ENCODE results near the gene KCND3. TPM values are rescaled to one million over a fixed set of nuclear protein-coding genes. Genes with fewer than 3 reads are reported as not detected.

The KCND3 gene
- total and polyA plus RNA-seq, 12 donors, result 0.39 to 6.7 (median 3.1) TPM

DNA sequence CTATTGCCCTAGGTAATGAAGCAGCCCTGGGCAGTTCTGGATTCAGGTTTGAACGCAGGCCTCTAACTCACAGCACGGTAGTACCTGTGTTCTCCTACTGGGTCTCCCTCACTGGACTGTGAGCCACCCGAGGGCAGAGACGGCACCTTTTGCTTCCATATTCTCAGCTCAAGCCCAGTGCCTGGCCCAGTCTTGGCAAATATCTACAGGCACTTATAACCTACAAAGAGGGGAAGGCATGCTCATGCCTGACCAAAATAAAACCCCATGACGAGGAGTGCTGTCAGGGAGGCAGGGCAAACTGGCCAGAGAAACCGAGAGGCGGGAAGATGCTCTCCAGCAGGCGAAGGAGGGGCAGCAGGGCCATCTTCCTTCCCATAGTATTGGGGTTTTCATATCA, 142.6 kb downstream of the KCND3 start:
- Histone ChIP-seq H3K9me3 (replicated peaks in 1 of 3) (no peaks in the 10 kb centered on the region), H3K4me1 (replicated peaks in 1 of 2) (no peaks in the 10 kb centered on the region), H3K27ac (no peak overlapping the region), H3K27me3 (no peaks in the 10 kb centered on the region), H3K36me3 (replicated peaks in 1 of 2) (no peaks in the 10 kb centered on the region), H3K4me3 (no peak overlapping the region)
- intact Hi-C loops (cut with DNase I), result no loop called here
- DNase-seq, result no peak
- 80 to 89% (median 85%) methylated on average over 8 of the region's 8 CpGs for WGBS, 4 donors
- TF ChIP-seq CTCF (IDR thresholded peaks at IDR 0.05), result no peak
- no peak for TF ChIP-seq POLR2A (IDR thresholded peaks at IDR 0.05)

GRCh38 chr1:111843177-111843576, 146.3 kb downstream of the KCND3 start:
- no peaks in the 10 kb centered on the region for H3K4me1 ChIP-seq (replicated peaks in 1 of 2)
- 55 to 80% (median 62%) methylated on average over 2 of the region's 2 CpGs for WGBS, 4 donors
- H3K27me3 ChIP-seq, result no peaks in the 10 kb centered on the region
- TF ChIP-seq POLR2A (IDR thresholded peaks at IDR 0.05) (no peak), CTCF (IDR thresholded peaks at IDR 0.05) (no peak)
- H3K4me3 ChIP-seq, result no peak overlapping the region
- H3K36me3 ChIP-seq (replicated peaks in 1 of 2), result no peaks in the 10 kb centered on the region
- intact Hi-C loops (cut with DNase I), result no loop called here
- DNase-seq, result no peak
- H3K27ac ChIP-seq, result no peak overlapping the region
- H3K9me3 ChIP-seq (replicated peaks in 1 of 3), result no peaks in the 10 kb centered on the region

GRCh38 chr1:111842411-111842810, 147.1 kb downstream of the KCND3 start:
- Histone ChIP-seq H3K36me3 (replicated peaks in 1 of 2) (no peaks in the 10 kb centered on the region), H3K27ac (no peak overlapping the region), H3K4me3 (no peak overlapping the region), H3K4me1 (replicated peaks in 1 of 2) (no peaks in the 10 kb centered on the region), H3K9me3 (replicated peaks in 1 of 3) (no peaks in the 10 kb centered on the region), H3K27me3 (no peaks in the 10 kb centered on the region)
- TF ChIP-seq CTCF (IDR thresholded peaks at IDR 0.05), result no peak
- TF ChIP-seq POLR2A (IDR thresholded peaks at IDR 0.05), result no peak
- no peak for DNase-seq
- intact Hi-C loops (cut with DNase I), result no loop called here
- WGBS, 4 donors, result 50 to 87% (median 83%) methylated on average over 3 of the region's 3 CpGs

DNA sequence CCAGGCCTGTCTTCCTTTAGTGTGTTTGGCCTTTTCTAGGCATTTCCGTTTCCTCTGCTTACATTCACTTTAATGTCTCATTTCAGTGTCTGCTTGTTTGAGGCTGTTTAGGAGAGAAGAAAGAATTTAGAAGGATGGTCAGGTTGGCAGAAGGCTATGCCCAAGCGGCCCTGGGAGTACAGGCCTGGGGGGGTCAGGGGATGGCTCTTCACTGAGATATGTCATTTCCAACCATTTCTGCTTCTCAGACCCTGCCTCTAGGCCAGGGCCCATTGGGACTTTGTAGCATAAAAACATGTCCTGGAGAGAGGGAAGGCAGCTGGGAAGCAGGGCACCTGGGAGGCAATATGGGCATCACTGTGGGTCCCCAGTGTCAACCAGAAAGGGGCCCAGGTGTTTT, 147.7 kb downstream of the KCND3 start:
- WGBS, 4 donors, result 82 to 100% (median 94%) methylated on average over 2 of the region's 2 CpGs
- Histone ChIP-seq H3K9me3 (replicated peaks in 1 of 3) (no peaks in the 10 kb centered on the region), H3K4me3 (no peak overlapping the region), H3K27me3 (no peaks in the 10 kb centered on the region), H3K4me1 (replicated peaks in 1 of 2) (no peaks in the 10 kb centered on the region), H3K27ac (no peak overlapping the region), H3K36me3 (replicated peaks in 1 of 2) (no peaks in the 10 kb centered on the region)
- TF ChIP-seq CTCF (IDR thresholded peaks at IDR 0.05) (no peak), POLR2A (IDR thresholded peaks at IDR 0.05) (no peak)
- no peak for DNase-seq
- intact Hi-C loops (cut with DNase I), result no loop called here
